Measurements from ENCODE around the gene ATXN10. TPM values are rescaled to one million over a fixed set of nuclear protein-coding genes. Genes with fewer than 3 reads are reported as not detected.

Gene ATXN10
- total and polyA plus RNA-seq, 2 of the 13 experiments (the other 11 are each of a cell fraction or from before 2014, with no cell fraction given), result 60.1 to 194 TPM

DNA sequence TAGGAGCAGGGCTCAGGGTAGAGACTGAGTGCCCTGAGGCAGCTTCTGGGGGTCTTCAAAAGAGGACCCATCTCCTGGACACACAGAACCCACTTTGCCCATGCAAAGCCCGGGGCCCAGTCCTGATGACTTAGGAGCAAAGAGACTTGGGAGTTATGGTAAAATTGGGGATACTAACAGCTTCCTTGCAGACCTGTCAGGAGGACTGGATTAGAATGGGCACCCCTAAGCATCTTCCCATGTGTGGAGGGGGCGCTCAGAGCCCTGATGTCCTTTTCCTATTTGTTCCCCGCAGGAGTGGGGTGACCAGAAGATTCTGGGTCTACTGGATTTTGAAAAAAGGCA, 205.4 kb downstream of the ATXN10 start:
- in situ Hi-C loops (cut with HindIII; ENCODE audit: extremely low pct_ligation_motif_present, low pct_unique_long_range_greater_than_20kb) (no loop called here), intact Hi-C loops (cut with micrococcal nuclease; ENCODE audit: unreplicated experiment) (no loop called here)
- Histone ChIP-seq H2AFZ (ENCODE audit: low read length) (no peak overlapping the region), H3K36me3 (replicated peaks in 1 of 2; ENCODE audit: control insufficient read depth in 1 of 2, insufficient read depth in 2 of 2, low read length in 2 of 2) (no peaks in the 10 kb centered on the region), H3K4me2 (ENCODE audit: low read depth, low read length) (no peak overlapping the region), H3K79me2 (ENCODE audit: insufficient read depth, low read length) (no peaks in the 10 kb centered on the region), H3K27ac (ENCODE audit: extremely low read length, insufficient read depth, low read length) (no peak overlapping the region), H3K4me3 (replicated peaks in 1 of 3; ENCODE audit: insufficient read depth in 1 of 3, low read depth in 2 of 3, low read length in 3 of 3) (no peak overlapping the region), H3K4me1 (ENCODE audit: insufficient read depth, low read length) (0 out of 2 replicates have a peak, but pooled peaks cover 8% of the 10 kb centered on the region), H3K27me3 (ENCODE audit: control insufficient read depth in 1 of 2, insufficient read depth in 2 of 2, low read length in 2 of 2) (peaks cover 13 to 54% of the 10 kb centered on the region in 2 experiments), H3K9me3 (ENCODE audit: low read length) (no peaks in the 10 kb centered on the region), H3K9ac (ENCODE audit: insufficient read depth, low read depth, low read length) (no peak overlapping the region), H4K20me1 (ENCODE audit: insufficient read depth, low read length) (no peaks in the 10 kb centered on the region)
- FAIRE-seq, result no peak
- 0% methylated on average over 1 of the region's 3 CpGs for WGBS (ENCODE audit: low lambda C conversion rate)
- TF ChIP-seq PITX1 (CRISPR knock-in tag; IDR thresholded peaks at IDR 0.05) (no peak), NONO (IDR thresholded peaks at IDR 0.05) (no peak), NONO (CRISPR knock-in tag; conservative IDR thresholded peaks at IDR 0.05) (no peak), CREM (IDR thresholded peaks at IDR 0.05) (no peak), CREM (CRISPR knock-in tag; IDR thresholded peaks at IDR 0.05) (no peak), GTF3A (CRISPR knock-in tag; conservative IDR thresholded peaks at IDR 0.05) (no peak), SIN3B (IDR thresholded peaks at IDR 0.05; ENCODE audit: low read length) (no peak), FOXC1 (CRISPR knock-in tag; IDR thresholded peaks at IDR 0.05; ENCODE audit: borderline replicate concordance) (no peak), GRHL1 (CRISPR knock-in tag; conservative IDR thresholded peaks at IDR 0.05) (no peak), FLYWCH1 (CRISPR knock-in tag; IDR thresholded peaks at IDR 0.05) (no peak), ZNF282 (IDR thresholded peaks at IDR 0.05; ENCODE audit: partially characterized antibody) (no peak), ZNF572 (CRISPR knock-in tag; IDR thresholded peaks at IDR 0.05) (no peak), DPF2 (CRISPR knock-in tag; IDR thresholded peaks at IDR 0.05; ENCODE audit: borderline replicate concordance, low read depth) (no peak), ZNF781 (CRISPR knock-in tag; IDR thresholded peaks at IDR 0.05; ENCODE audit: borderline replicate concordance, not compliant biosample characterization) (no peak), POLR2AphosphoS2 (IDR thresholded peaks at IDR 0.05; ENCODE audit: low read depth, low read length) (no peak), GLI4 (CRISPR knock-in tag; IDR thresholded peaks at IDR 0.05; ENCODE audit: borderline replicate concordance) (no peak), ZFP1 (CRISPR knock-in tag; IDR thresholded peaks at IDR 0.05) (no peak), BHLHE40 (IDR thresholded peaks at IDR 0.05; ENCODE audit: low read length) (no peak), CHCHD3 (CRISPR knock-in tag; IDR thresholded peaks at IDR 0.05) (no peak), ZNF784 (CRISPR knock-in tag; IDR thresholded peaks at IDR 0.05; ENCODE audit: borderline replicate concordance) (no peak)
- TF ChIP-seq, protein P1, sequence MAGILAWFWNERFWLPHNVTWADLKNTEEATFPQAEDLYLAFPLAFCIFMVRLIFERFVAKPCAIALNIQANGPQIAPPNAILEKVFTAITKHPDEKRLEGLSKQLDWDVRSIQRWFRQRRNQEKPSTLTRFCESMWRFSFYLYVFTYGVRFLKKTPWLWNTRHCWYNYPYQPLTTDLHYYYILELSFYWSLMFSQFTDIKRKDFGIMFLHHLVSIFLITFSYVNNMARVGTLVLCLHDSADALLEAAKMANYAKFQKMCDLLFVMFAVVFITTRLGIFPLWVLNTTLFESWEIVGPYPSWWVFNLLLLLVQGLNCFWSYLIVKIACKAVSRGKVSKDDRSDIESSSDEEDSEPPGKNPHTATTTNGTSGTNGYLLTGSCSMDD (CRISPR knock-in tag; IDR thresholded peaks at IDR 0.05), result no peak
- no TSS peak for BruUV-seq (replicated peaks)
- no peak for DNase-seq (ENCODE audit: low spot score)
- CTCF ChIA-PET (ENCODE audit: low intra/inter-chr PET ratio, low total read pairs), result no interaction called here
- ATAC-seq, result no peak
- POLR2A ChIA-PET, result no interaction called here

All from HepG2 (cell line).